ENCODE data around the gene RDH12.

The RDH12 gene

DNA sequence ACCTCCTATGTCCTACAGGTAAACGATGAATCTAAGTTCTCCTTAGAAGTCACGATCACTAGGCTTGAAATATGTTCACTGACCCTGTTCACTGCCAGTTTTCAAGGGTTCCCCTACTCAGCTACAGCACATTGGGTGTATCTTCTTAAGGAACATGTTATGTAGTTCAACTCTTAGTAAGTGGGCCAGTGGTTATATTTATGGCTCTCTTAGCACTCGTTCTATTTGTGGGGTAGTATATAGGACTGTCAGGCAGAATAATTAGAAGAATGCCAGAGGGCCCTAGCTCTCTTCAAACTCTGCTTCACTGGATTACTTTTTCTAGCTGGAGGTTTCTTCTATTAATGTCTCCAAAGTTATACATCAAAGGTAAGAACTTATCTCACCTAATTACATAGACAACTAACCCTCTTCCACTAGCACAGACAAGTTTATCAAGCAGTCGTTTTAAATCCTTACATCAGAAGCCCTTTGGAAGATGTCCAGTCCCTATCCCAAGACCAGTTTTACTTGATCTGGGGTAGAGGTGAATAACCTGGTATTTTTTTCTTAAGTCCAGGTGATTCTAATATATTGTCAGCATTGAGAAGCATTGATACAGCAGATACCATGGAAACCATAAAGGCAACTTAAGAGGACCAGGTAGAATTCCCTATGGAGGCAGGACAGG, 75.1 kb downstream of the RDH12 start:
- peaks cover 46% of the 10 kb centered on the region for H3K36me3 Mint-ChIP-seq (ENCODE audit: low read depth)

DNA sequence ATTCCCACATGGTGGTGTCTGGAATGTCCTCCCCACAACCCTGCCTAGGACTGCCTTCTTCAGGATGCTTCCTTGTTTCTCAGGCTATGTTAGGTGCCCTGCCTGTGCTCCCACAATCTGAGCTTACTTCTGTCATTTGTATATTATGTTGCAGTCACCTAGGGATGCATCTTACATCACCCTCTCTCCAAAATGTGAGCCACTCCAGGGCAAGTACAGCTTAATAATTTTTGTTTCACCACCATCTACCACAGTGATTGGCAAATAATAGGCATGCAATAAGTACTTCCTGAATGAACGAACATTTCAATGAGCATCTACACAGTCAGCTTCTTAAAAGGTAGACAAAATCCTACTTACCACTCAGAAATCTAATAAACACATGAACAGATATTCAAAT, 77.1 kb downstream of the RDH12 start:
- no peaks in the 10 kb centered on the region for H3K4me1 Mint-ChIP-seq (ENCODE audit: low read depth)
- H3K36me3 Mint-ChIP-seq (ENCODE audit: low read depth) = peaks cover 35% of the 10 kb centered on the region
- no peaks in the 10 kb centered on the region for H3K9me3 Mint-ChIP-seq

More for the DNA sequence above, 75.1 kb downstream of the RDH12 start:
- no peak overlapping the region for H3K4me3 Mint-ChIP-seq
- no peak overlapping the region for H3K27ac Mint-ChIP-seq
- DNase-seq (ENCODE audit: low spot score) = no peak
- no peaks in the 10 kb centered on the region for H3K4me1 Mint-ChIP-seq (ENCODE audit: low read depth)
- no peaks in the 10 kb centered on the region for H3K9me3 Mint-ChIP-seq
- H3K27me3 Mint-ChIP-seq (ENCODE audit: low read depth) = no peaks in the 10 kb centered on the region

DNA sequence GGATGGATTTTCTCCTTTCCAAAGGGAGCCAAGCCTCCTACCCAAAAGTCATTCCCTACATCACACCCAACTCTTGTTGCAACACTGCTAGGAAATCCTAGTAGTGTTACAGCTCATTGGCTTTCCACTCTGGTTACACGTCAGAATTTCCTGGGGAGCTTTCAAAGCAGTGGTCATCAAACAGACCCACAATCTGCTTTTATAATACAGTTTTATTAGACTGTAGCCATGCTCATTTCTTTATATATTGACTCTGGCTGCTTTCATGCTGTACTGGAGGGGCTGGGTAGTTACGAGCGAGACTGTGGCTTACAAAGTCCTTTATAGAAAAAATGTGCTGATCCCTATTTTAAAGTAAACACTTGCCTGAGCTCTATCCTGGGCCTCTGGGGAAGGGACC, 80.4 kb downstream of the RDH12 start:
- peaks cover 13% of the 10 kb centered on the region for H3K4me1 Mint-ChIP-seq (ENCODE audit: low read depth)

More for the DNA sequence above, 77.1 kb downstream of the RDH12 start:
- Mint-ChIP-seq H3K4me3 (no peak overlapping the region), H3K27me3 (ENCODE audit: low read depth) (no peaks in the 10 kb centered on the region), H3K27ac (no peak overlapping the region)
- no peak for DNase-seq (ENCODE audit: low spot score)

More for the DNA sequence above, 80.4 kb downstream of the RDH12 start:
- Mint-ChIP-seq H3K27me3 (ENCODE audit: low read depth) (no peaks in the 10 kb centered on the region), H3K4me3 (no peak overlapping the region), H3K9me3 (no peaks in the 10 kb centered on the region), H3K36me3 (ENCODE audit: low read depth) (peaks cover 33% of the 10 kb centered on the region), H3K27ac (no peak overlapping the region)
- DNase-seq (ENCODE audit: low spot score) = no peak
